Bronchial epithelial cell (primary cell): ENCODE results near the gene ARIH1. TPM values are rescaled to one million over a fixed set of nuclear protein-coding genes. Genes with fewer than 3 reads are reported as not detected.

Source experiments
- DNase-seq: peaks from one replicate; pipeline ENCODE4 v3.0.0-alpha.2; 2010; ENCODE audit warnings: low read depth
- FAIRE-seq: peaks from 2 replicates; lab custom pipeline; 2011; peaks lifted over from hg19 to GRCh38; lab: Jason Lieb, UNC
- H3K27me3 ChIP-seq: 2 replicates; pipeline ENCODE4 v1.5.1; 2011; ENCODE audit warnings: low read length; ENCODE audit not compliant: control insufficient read depth, insufficient read depth
- H3K36me3 ChIP-seq: 2 replicates; pipeline ENCODE4 v1.5.1; 2011; ENCODE audit warnings: low read length; ENCODE audit not compliant: control insufficient read depth, insufficient read depth
- H3K4me3 ChIP-seq: 2 replicates; pipeline ENCODE4 v1.5.1; 2011; ENCODE audit warnings: mild to moderate bottlenecking, low read depth, low read length, control low read depth
- CTCF ChIP-seq: IDR thresholded peaks from 2 replicates; pipeline ENCODE4 v1.5.1; 2011; ENCODE audit warnings: mild to moderate bottlenecking, moderate library complexity, low read length, control low read depth, inconsistent platforms; ENCODE audit not compliant: insufficient read depth, severe bottlenecking
- total RNA-seq: library from RNA; depleted of rRNA; stranded (reverse); fragments of >200 nt; gene quantifications from 2 replicates; pipeline ENCODE4 v1.2.1, GENCODE V29; 2014

Gene ARIH1
- total RNA-seq, 1 donor from 2014 or later = 24.7 TPM

- FAIRE-seq (no peak), DNase-seq (no peak)
- Histone ChIP-seq H3K27me3 (no peaks in the 10 kb centered on the region), H3K4me3 (no peak overlapping the region), H3K36me3 (peaks cover 18% of the 10 kb centered on the region)
- TF ChIP-seq CTCF = no peak
Observed at GRCh38 chr15:72579814-72580213, 105.7 kb downstream of the ARIH1 start.

DNA sequence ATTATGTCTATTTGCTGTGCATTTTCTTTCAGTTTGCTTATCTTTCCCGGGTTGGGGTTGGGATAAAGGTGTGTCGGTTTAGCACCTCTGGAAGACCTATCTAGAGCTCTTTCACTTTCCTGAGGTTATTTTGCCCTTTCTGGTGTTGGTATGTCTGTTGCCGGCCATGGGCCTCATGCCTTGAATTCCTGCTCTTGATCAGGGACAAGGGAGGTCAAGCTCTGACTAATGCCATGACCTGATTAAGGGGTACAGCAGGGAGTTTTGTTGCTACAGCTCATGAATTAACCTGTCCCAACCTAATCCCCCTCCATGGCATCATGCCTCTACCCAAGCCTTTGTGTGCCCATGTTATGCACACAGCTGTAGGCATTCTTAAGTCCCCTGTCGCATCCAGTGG is 109.9 kb downstream of the ARIH1 start:
- no peak for FAIRE-seq
- H3K4me3 ChIP-seq = no peak overlapping the region
- H3K36me3 ChIP-seq = peaks cover 11% of the 10 kb centered on the region
- no peaks in the 10 kb centered on the region for H3K27me3 ChIP-seq
- no peak for DNase-seq
- no peak for TF ChIP-seq CTCF

GRCh38 chr15:72585025-72585424 is 110.9 kb downstream of the ARIH1 start:
- Histone ChIP-seq H3K36me3 (peaks cover 11% of the 10 kb centered on the region), H3K27me3 (no peaks in the 10 kb centered on the region), H3K4me3 (no peak overlapping the region)
- DNase-seq (no peak), FAIRE-seq (peak; percentile 32)
- no peak for TF ChIP-seq CTCF

- Histone ChIP-seq H3K4me3 (no peak overlapping the region), H3K36me3 (peaks cover 11% of the 10 kb centered on the region), H3K27me3 (no peaks in the 10 kb centered on the region)
- DNase-seq (peak; percentile 9), FAIRE-seq (no peak)
- TF ChIP-seq CTCF = no peak
Observed at GRCh38 chr15:72585476-72586058, 111.4 kb downstream of the ARIH1 start.

- no peak overlapping the region for H3K4me3 ChIP-seq
- no peaks in the 10 kb centered on the region for H3K27me3 ChIP-seq
- peaks cover 7% of the 10 kb centered on the region for H3K36me3 ChIP-seq
- no peak for FAIRE-seq
- DNase-seq = no peak
- TF ChIP-seq CTCF = no peak
Observed at GRCh38 chr15:72588096-72588495, 114.0 kb downstream of the ARIH1 start.

DNA sequence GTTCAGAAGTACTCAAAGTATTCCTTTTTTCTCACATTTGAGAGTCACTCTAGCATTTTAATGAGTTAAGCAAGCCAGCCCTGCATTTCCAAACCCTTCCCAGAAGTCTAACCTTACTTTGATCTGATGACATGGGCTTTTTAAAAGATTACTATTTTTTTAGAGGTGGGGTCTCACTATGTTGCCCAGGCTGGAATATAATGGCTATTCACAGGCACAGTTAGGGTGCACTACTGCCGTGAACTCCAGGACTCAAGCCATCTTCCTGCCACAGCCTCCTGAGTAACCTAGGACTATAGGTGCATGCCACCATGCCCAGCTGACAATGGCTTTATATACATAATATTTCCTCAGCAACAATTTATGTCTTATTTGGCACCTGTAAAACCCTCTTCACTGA is 116.3 kb downstream of the ARIH1 start:
- FAIRE-seq (no peak), DNase-seq (no peak)
- Histone ChIP-seq H3K4me3 (no peak overlapping the region), H3K36me3 (peaks cover under 1% of the 10 kb centered on the region), H3K27me3 (no peaks in the 10 kb centered on the region)
- TF ChIP-seq CTCF = no peak
